GM12891 (cell line): ENCODE results near the gene ST6GALNAC1.

ENCODE experiments used
- DNase-seq: peaks from one replicate; pipeline ENCODE4 v3.0.0; 2011; ENCODE audit warnings: low spot score; ENCODE audit not compliant: insufficient read length
- FAIRE-seq: peaks from 2 replicates; lab custom pipeline; 2011; peaks lifted over from hg19 to GRCh38; lab: Jason Lieb, UNC
- PAX5 ChIP-seq: IDR thresholded peaks from 2 replicates; pipeline ENCODE4 v1.6.1; 2011; ENCODE audit warnings: low read length, moderate library complexity, mild to moderate bottlenecking; ENCODE audit not compliant: insufficient read depth, severe bottlenecking
- POLR2A ChIP-seq: IDR thresholded peaks from 2 replicates; pipeline ENCODE4 v1.6.1; 2011; ENCODE audit warnings: low read depth, low read length, control low read depth
- POLR2AphosphoS5 ChIP-seq: IDR thresholded peaks from 2 replicates; pipeline ENCODE4 v1.6.1; 2011; ENCODE audit warnings: low read depth, low read length, control low read depth
- POU2F2 ChIP-seq: IDR thresholded peaks from 2 replicates; pipeline ENCODE4 v1.6.1; 2011; ENCODE audit warnings: low read depth, mild to moderate bottlenecking, control low read depth, low read length, moderate library complexity
- SPI1 ChIP-seq: IDR thresholded peaks from 2 replicates; pipeline ENCODE4 v1.6.1; 2011; ENCODE audit warnings: low read depth, low read length, control low read depth
- TAF1 ChIP-seq: IDR thresholded peaks from 2 replicates; pipeline ENCODE4 v1.6.1; 2011; ENCODE audit warnings: low read depth, low read length, control low read depth

The ST6GALNAC1 gene

GRCh38 chr17:76581515-76581914 is 62.0 kb downstream of the ST6GALNAC1 start:
- DNase-seq (no peak), FAIRE-seq (no peak)
- TF ChIP-seq SPI1: no peak
- no peak for TF ChIP-seq PAX5
- no peak for TF ChIP-seq POLR2AphosphoS5
- no peak for TF ChIP-seq TAF1
- no peak for TF ChIP-seq POU2F2
- no peak for TF ChIP-seq POLR2A

- DNase-seq (no peak), FAIRE-seq (peak; percentile 76)
- no peak for TF ChIP-seq POU2F2
- no peak for TF ChIP-seq POLR2A
- TF ChIP-seq PAX5: no peak
- no peak for TF ChIP-seq POLR2AphosphoS5
- TF ChIP-seq SPI1: no peak
- TF ChIP-seq TAF1: no peak
Observed at GRCh38 chr17:76579281-76579680, 64.3 kb downstream of the ST6GALNAC1 start.

- no peak for FAIRE-seq
- TF ChIP-seq PAX5 (no peak), TAF1 (no peak), POLR2AphosphoS5 (no peak), POLR2A (no peak), SPI1 (no peak), POU2F2 (no peak)
- DNase-seq: no peak
Observed at GRCh38 chr17:76578376-76578775, 65.2 kb downstream of the ST6GALNAC1 start.

- DNase-seq (no peak), FAIRE-seq (no peak)
- no peak for TF ChIP-seq TAF1
- no peak for TF ChIP-seq POU2F2
- TF ChIP-seq SPI1: no peak
- no peak for TF ChIP-seq POLR2A
Observed at GRCh38 chr17:76577876-76578275, 65.7 kb downstream of the ST6GALNAC1 start.

- no peak for TF ChIP-seq POLR2AphosphoS5
- no peak for TF ChIP-seq POLR2A
- DNase-seq: no peak
- no peak for FAIRE-seq
Observed at GRCh38 chr17:76576189-76576588, 67.4 kb downstream of the ST6GALNAC1 start.

GRCh38 chr17:76575570-76575969 is 68.0 kb downstream of the ST6GALNAC1 start:
- DNase-seq: no peak
- no peak for FAIRE-seq
- TF ChIP-seq POLR2A: no peak
- no peak for TF ChIP-seq PAX5
- no peak for TF ChIP-seq POU2F2
- TF ChIP-seq POLR2AphosphoS5: no peak
- TF ChIP-seq SPI1: no peak
- no peak for TF ChIP-seq TAF1
